H9 (cell line): ENCODE results near the gene ARL6IP6. TPM values are rescaled to one million over a fixed set of nuclear protein-coding genes. Genes with fewer than 3 reads are reported as not detected.
A peak's percentile ranks its signal among the peaks of the same experiment; 100 is the strongest.

Source experiments
- DNase-seq: peaks from one replicate; pipeline ENCODE4 v3.0.0-alpha.2; 2017
- H2AFZ ChIP-seq: one replicate; pipeline ENCODE4 v1.6.1; 2013; ENCODE audit warnings: mild to moderate bottlenecking, low read length, control low read depth, moderate library complexity
- H2AK5ac ChIP-seq: 2 replicates; pipeline ENCODE4 v1.6.1; 2013; ENCODE audit warnings: low read length, control low read depth, mixed read lengths; ENCODE audit not compliant: insufficient read length
- H2BK120ac ChIP-seq: one replicate; pipeline ENCODE4 v1.6.1; 2013; ENCODE audit warnings: low read depth, mild to moderate bottlenecking, low read length, control low read depth, inconsistent platforms; ENCODE audit not compliant: poor library complexity, severe bottlenecking
- H2BK12ac ChIP-seq: 2 replicates; pipeline ENCODE4 v1.6.1; 2013; ENCODE audit warnings: low read length, control low read depth, mixed read lengths, low read depth; ENCODE audit not compliant: insufficient read length
- H2BK15ac ChIP-seq: 2 replicates; pipeline ENCODE4 v1.6.1; 2013; ENCODE audit warnings: low read depth, low read length, control low read depth
- H2BK20ac ChIP-seq: one replicate; pipeline ENCODE4 v1.6.1; 2013; ENCODE audit warnings: low read depth, mild to moderate bottlenecking, low read length, control low read depth, inconsistent platforms; ENCODE audit not compliant: poor library complexity, severe bottlenecking
- H2BK5ac ChIP-seq: 2 replicates; pipeline ENCODE4 v1.6.1; 2013; ENCODE audit warnings: low read length, control low read depth, mixed read lengths; ENCODE audit not compliant: insufficient read length
- H3K14ac ChIP-seq: 2 replicates; pipeline ENCODE4 v1.6.1; 2013; ENCODE audit warnings: low read length, control low read depth; ENCODE audit not compliant: insufficient read depth
- H3K18ac ChIP-seq: 2 replicates; pipeline ENCODE4 v1.6.1; 2013; ENCODE audit warnings: low read depth, mild to moderate bottlenecking, mixed read lengths, low read length, control low read depth; ENCODE audit not compliant: insufficient read length
- H3K23ac ChIP-seq: 2 replicates; pipeline ENCODE4 v1.6.1; 2013; ENCODE audit warnings: low read length, control low read depth, mixed read lengths, low read depth; ENCODE audit not compliant: insufficient read length
- H3K23me2 ChIP-seq: 2 replicates; pipeline ENCODE4 v1.6.1; 2013; ENCODE audit warnings: low read depth, mild to moderate bottlenecking, mixed read lengths, low read length, control low read depth; ENCODE audit not compliant: insufficient read length, poor library complexity, severe bottlenecking
- H3K27ac ChIP-seq: 2 replicates; pipeline ENCODE4 v1.5.1; 2013; ENCODE audit warnings: low read length, control low read depth, mixed read lengths, low read depth; ENCODE audit not compliant: insufficient read length
- H3K27me3 ChIP-seq: 2 replicates; pipeline ENCODE4 v1.6.1; 2013; ENCODE audit warnings: low read length, control low read depth, inconsistent platforms; ENCODE audit not compliant: insufficient read depth
- H3K4ac ChIP-seq: 2 replicates; pipeline ENCODE4 v1.6.1; 2013; ENCODE audit warnings: low read depth, mild to moderate bottlenecking, control low read depth, inconsistent platforms, low read length, moderate library complexity
- H3K4me1 ChIP-seq: 2 replicates; pipeline ENCODE4 v1.6.1; 2013; ENCODE audit warnings: low read length, control low read depth, inconsistent platforms; ENCODE audit not compliant: insufficient read depth
- H3K4me2 ChIP-seq: 2 replicates; pipeline ENCODE4 v1.6.1; 2013; ENCODE audit warnings: low read length, control low read depth, mixed read lengths; ENCODE audit not compliant: insufficient read length, insufficient read depth
- H3K56ac ChIP-seq: 2 replicates; pipeline ENCODE4 v1.6.1; 2013; ENCODE audit warnings: low read depth, mild to moderate bottlenecking, mixed read lengths, low read length, control low read depth; ENCODE audit not compliant: insufficient read length
- H3K79me1 ChIP-seq: 2 replicates; pipeline ENCODE4 v1.6.1; 2013; ENCODE audit warnings: low read depth, mild to moderate bottlenecking, moderate library complexity, low read length, control low read depth, inconsistent platforms; ENCODE audit not compliant: insufficient read depth, poor library complexity, severe bottlenecking
- H3K79me2 ChIP-seq: 2 replicates; pipeline ENCODE4 v1.6.1; 2013; ENCODE audit warnings: low read length, control low read depth, inconsistent platforms; ENCODE audit not compliant: insufficient read depth
- H3K9ac ChIP-seq: 2 replicates; pipeline ENCODE4 v1.6.1; 2013; ENCODE audit warnings: low read length, control low read depth, mixed read lengths; ENCODE audit not compliant: insufficient read length; ENCODE audit errors: extremely low read depth
- H3K9me3 ChIP-seq: one replicate; pipeline ENCODE4 v1.6.1; 2013; ENCODE audit warnings: low read depth, low read length, inconsistent platforms; ENCODE audit not compliant: control insufficient read depth
- H3T11ph ChIP-seq: one replicate; pipeline ENCODE4 v1.6.1; 2013; ENCODE audit warnings: mild to moderate bottlenecking, low read length, control low read depth, inconsistent platforms
- H4K20me1 ChIP-seq: one replicate; pipeline ENCODE4 v1.6.1; 2013; ENCODE audit not compliant: control insufficient read depth, insufficient read length, insufficient read depth
- H4K5ac ChIP-seq: 2 replicates; pipeline ENCODE4 v1.6.1; 2013; ENCODE audit warnings: low read depth, mild to moderate bottlenecking, mixed read lengths, low read length, control low read depth; ENCODE audit not compliant: insufficient read length
- H4K8ac ChIP-seq: replicated peaks from 2 replicates; pipeline ENCODE4 v1.6.1; 2013; ENCODE audit warnings: low read length, control low read depth, mixed read lengths, low read depth; ENCODE audit not compliant: insufficient read length
- H4K91ac ChIP-seq: 2 replicates; pipeline ENCODE4 v1.6.1; 2013; ENCODE audit warnings: low read depth, mild to moderate bottlenecking, moderate library complexity, mixed read lengths, low read length, control low read depth; ENCODE audit not compliant: insufficient read length
- H3K27ac Mint-ChIP-seq, 3 experiments: 2 replicates in 2 of 3; 3 replicates in 1 of 3; pipeline ENCODE4 v1.8.0; 2020 to 2021; ENCODE audit warnings: mixed read lengths in 3 of 3, mild to moderate bottlenecking in 1 of 3, moderate library complexity in 1 of 3
- H3K27me3 Mint-ChIP-seq: 2 replicates; pipeline ENCODE4 v1.8.0; 2021; ENCODE audit warnings: low read depth, mild to moderate bottlenecking, moderate library complexity, mixed read lengths
- H3K36me3 Mint-ChIP-seq, 3 experiments: 2 replicates in 2 of 3; 3 replicates in 1 of 3; pipeline ENCODE4 v1.8.0; 2020 to 2021; ENCODE audit warnings: low read depth in 3 of 3, mixed read lengths in 3 of 3; ENCODE audit not compliant: insufficient read depth in 1 of 3
- H3K4me1 Mint-ChIP-seq, 2 experiments: 2 replicates each; pipeline ENCODE4 v1.8.0; 2020; ENCODE audit warnings: mixed read lengths in 2 of 2
- H3K4me3 Mint-ChIP-seq, 2 experiments: 2 replicates in 1 of 2; 3 replicates in 1 of 2; pipeline ENCODE4 v1.8.0; 2020 to 2021; ENCODE audit warnings: mild to moderate bottlenecking in 2 of 2, mixed read lengths in 2 of 2, moderate library complexity in 1 of 2
- H3K9me3 Mint-ChIP-seq, 2 experiments: 2 replicates in 1 of 2; 3 replicates in 1 of 2; pipeline ENCODE4 v1.8.0; 2020; ENCODE audit warnings: mild to moderate bottlenecking in 2 of 2, mixed read lengths in 2 of 2, moderate library complexity in 1 of 2
- CTCF ChIP-seq: fragments of 200-600 bp; sonication (generic); conservative IDR thresholded peaks from 3 replicates; pipeline ENCODE4 v1.8.0; 2021; ENCODE audit warnings: antibody characterized with exemption, mild to moderate bottlenecking
- WGBS: extraction: QIAGEN DNeasy Blood & Tissue Kit; methylation state at CpG from one replicate; pipeline ENCODE4 v1.1.7; 2013; ENCODE audit warnings: missing lambda C conversion rate, low lambda C conversion rate, mixed read lengths; ENCODE audit not compliant: insufficient read length; ENCODE audit errors: extremely low coverage; 5-methylcytosine and 5-hydroxymethylcytosine counted together
- total RNA-seq: library from RNA; stranded (reverse); gene quantifications from 2 replicates; pipeline ENCODE4 v1.2.1, GENCODE V29; 2021

The ARL6IP6 gene
- total RNA-seq, 1 experiment from 2014 or later, result 27.3 TPM

- no peak for TF ChIP-seq CTCF
- peaks cover under 1% of the 10 kb centered on the region for H3K79me1 ChIP-seq
- H3K4ac ChIP-seq, result peak overlapping the region; percentile 12; the same call in 1 of the 2 replicates
- no peak overlapping the region for H3T11ph ChIP-seq
- H3K4me3 Mint-ChIP-seq, result peak overlapping the region; percentile 97 to 99
- H3K27ac ChIP-seq, result peak overlapping the region; percentile 56
- no peaks in the 10 kb centered on the region; a peak in 3 of 5 replicates for H3K9me3 Mint-ChIP-seq
- no peak overlapping the region for H4K91ac ChIP-seq
- H2AFZ ChIP-seq, result no peak overlapping the region
- peak overlapping the region; percentile 89 for H3K18ac ChIP-seq
- no peak overlapping the region for H2BK20ac ChIP-seq
- no peak overlapping the region for H2BK12ac ChIP-seq
- no CpG with 5 or more reads among the region's 13 CpGs for WGBS
- no peaks in the 10 kb centered on the region; the same call in 1 of the 2 replicates for H3K4me1 ChIP-seq
- H3K14ac ChIP-seq, result peak overlapping the region; percentile 95
- peak overlapping the region; percentile 68 for H3K4me2 ChIP-seq
- peak overlapping the region; percentile 70 for H2BK5ac ChIP-seq
- H3K27me3 Mint-ChIP-seq, result no peaks in the 10 kb centered on the region
- H4K20me1 ChIP-seq, result no peaks in the 10 kb centered on the region
- H2AK5ac ChIP-seq, result no peak overlapping the region
- no peak overlapping the region for H3K56ac ChIP-seq
- H3K23ac ChIP-seq, result no peak overlapping the region
- H3K9me3 ChIP-seq, result no peaks in the 10 kb centered on the region
- H3K23me2 ChIP-seq, result no peaks in the 10 kb centered on the region
- peaks cover 27 to 53% (median 44%) of the 10 kb centered on the region in 3 experiments for H3K36me3 Mint-ChIP-seq
- no peak overlapping the region for H4K5ac ChIP-seq
- H3K27ac Mint-ChIP-seq, result peak overlapping the region; percentile 98 to 99 (median 99)
- H2BK15ac ChIP-seq, result no peak overlapping the region
- H3K27me3 ChIP-seq, result no peaks in the 10 kb centered on the region
- DNase-seq, result no peak
- no peak overlapping the region for H2BK120ac ChIP-seq
- H4K8ac ChIP-seq, result no peak overlapping the region
- H3K9ac ChIP-seq, result peak overlapping the region; percentile 99
- H3K79me2 ChIP-seq, result peaks cover 39% of the 10 kb centered on the region; the same call in 1 of the 2 replicates
- H3K4me1 Mint-ChIP-seq, result peaks cover 23 to 25% of the 10 kb centered on the region in 2 experiments
Measured at GRCh38 chr2:152716805-152717227, 1.6 kb upstream of the ARL6IP6 start.
